Liver (tissue), 9 donors: ENCODE measurements around the gene DEAF1. TPM values are rescaled to one million over a fixed set of nuclear protein-coding genes. Genes with fewer than 3 reads are reported as not detected.

Source experiments
- DNase-seq: peaks from one replicate; pipeline ENCODE4 v3.0.0-alpha.2; 2017; ENCODE audit warnings: low spot score
- H3K27ac ChIP-seq, 2 donors: one replicate each; pipeline ENCODE4 v1.7.0; 2013; ENCODE audit warnings: inconsistent platforms in 2 of 2, low read length in 2 of 2, control low read depth in 1 of 2, low read depth in 1 of 2, mild to moderate bottlenecking in 1 of 2
- H3K27me3 ChIP-seq, 4 donors: one replicate each; pipeline versions ENCODE4 v1.6.1 to v1.7.0; 2013; ENCODE audit warnings: low read length in 3 of 4, inconsistent platforms in 1 of 4, mild to moderate bottlenecking in 1 of 4, moderate library complexity in 1 of 4; ENCODE audit not compliant: control insufficient read depth in 4 of 4, insufficient read depth in 4 of 4
- H3K36me3 ChIP-seq, 4 donors: one replicate each; pipeline versions ENCODE4 v1.6.1 to v1.7.0; 2013; ENCODE audit warnings: low read length in 3 of 4, mild to moderate bottlenecking in 3 of 4, low read depth in 1 of 4, moderate library complexity in 1 of 4; ENCODE audit not compliant: control insufficient read depth in 4 of 4, insufficient read depth in 3 of 4
- H3K4me1 ChIP-seq, 4 donors: one replicate each; pipeline versions ENCODE4 v1.6.1 to v1.7.0; 2013; ENCODE audit warnings: low read length in 3 of 4, mild to moderate bottlenecking in 3 of 4, moderate library complexity in 1 of 4; ENCODE audit not compliant: control insufficient read depth in 4 of 4, insufficient read depth in 4 of 4
- H3K4me3 ChIP-seq, 3 donors: one replicate each; pipeline versions ENCODE4 v1.6.1 to v1.7.0; 2013; ENCODE audit warnings: low read length in 3 of 3, control low read depth in 1 of 3, low read depth in 1 of 3, mild to moderate bottlenecking in 1 of 3
- H3K9ac ChIP-seq, 2 donors: one replicate each; pipeline ENCODE4 v1.7.0; 2013; ENCODE audit warnings: low read length in 2 of 2, mild to moderate bottlenecking in 2 of 2, moderate library complexity in 2 of 2, control low read depth in 1 of 2, low read depth in 1 of 2
- H3K9me3 ChIP-seq, 4 donors: one replicate each; pipeline versions ENCODE4 v1.6.1 to v1.7.0; 2013; ENCODE audit warnings: low read length in 3 of 4; ENCODE audit not compliant: control insufficient read depth in 4 of 4
- CTCF ChIP-seq: fragments of 150-350 bp; IDR thresholded peaks from 2 replicates; pipeline ENCODE4 v1.5.1; 2017; ENCODE audit warnings: improper control_type of control experiment, low read depth, low read length; ENCODE audit not compliant: missing input control
- EGR1 ChIP-seq, 2 donors: IDR thresholded peaks; 2 replicates each; pipeline ENCODE4 v1.6.1; 2016 to 2018; ENCODE audit warnings: antibody characterized with exemption in 2 of 2, low read depth in 2 of 2
- FOXA1 ChIP-seq: IDR thresholded peaks from 2 replicates; pipeline ENCODE4 v1.6.1; 2016; ENCODE audit warnings: antibody characterized with exemption
- FOXA2 ChIP-seq: IDR thresholded peaks from 2 replicates; pipeline ENCODE4 v1.6.1; 2016; ENCODE audit warnings: antibody characterized with exemption
- GABPA ChIP-seq, 2 donors: IDR thresholded peaks in 1 of 2; conservative IDR thresholded peaks in 1 of 2; 2 replicates each; pipeline ENCODE4 v1.6.1; 2016; ENCODE audit warnings: antibody characterized with exemption in 2 of 2, mild to moderate bottlenecking in 1 of 2, moderate library complexity in 1 of 2
- HNF4A ChIP-seq, 2 donors: conservative IDR thresholded peaks; 2 replicates each; pipeline ENCODE4 v1.6.1; 2016; ENCODE audit warnings: antibody characterized with exemption in 2 of 2, mild to moderate bottlenecking in 2 of 2
- HNF4G ChIP-seq: IDR thresholded peaks from 2 replicates; pipeline ENCODE4 v1.6.1; 2016; ENCODE audit warnings: antibody characterized with exemption
- JUND ChIP-seq, 2 donors: IDR thresholded peaks; 2 replicates each; pipeline ENCODE4 v1.6.1; 2016; ENCODE audit warnings: antibody characterized with exemption in 2 of 2
- MAX ChIP-seq: IDR thresholded peaks from 2 replicates; pipeline ENCODE4 v1.6.1; 2016; ENCODE audit warnings: antibody characterized with exemption
- NR2F2 ChIP-seq: IDR thresholded peaks from 2 replicates; pipeline ENCODE4 v1.6.1; 2016; ENCODE audit warnings: antibody characterized with exemption
- RAD21 ChIP-seq, 2 donors: IDR thresholded peaks; 2 replicates each; pipeline ENCODE4 v1.6.1; 2016; ENCODE audit warnings: antibody characterized with exemption in 2 of 2, mild to moderate bottlenecking in 2 of 2
- REST ChIP-seq: IDR thresholded peaks from 2 replicates; pipeline ENCODE4 v1.6.1; 2016; ENCODE audit warnings: antibody characterized with exemption, mild to moderate bottlenecking
- RXRA ChIP-seq, 2 donors: IDR thresholded peaks; 2 replicates each; pipeline ENCODE4 v1.6.1; 2017 to 2018; ENCODE audit warnings: antibody characterized with exemption in 2 of 2, mild to moderate bottlenecking in 1 of 2
- SP1 ChIP-seq: IDR thresholded peaks from 2 replicates; pipeline ENCODE4 v1.6.1; 2018; ENCODE audit warnings: antibody characterized with exemption, mild to moderate bottlenecking
- TAF1 ChIP-seq: conservative IDR thresholded peaks from 2 replicates; pipeline ENCODE4 v1.6.1; 2016; ENCODE audit warnings: antibody characterized with exemption, mild to moderate bottlenecking
- YY1 ChIP-seq: IDR thresholded peaks from 2 replicates; pipeline ENCODE4 v1.6.1; 2016; ENCODE audit warnings: antibody characterized with exemption, mild to moderate bottlenecking
- ZBTB33 ChIP-seq: IDR thresholded peaks from 2 replicates; pipeline ENCODE4 v1.6.1; 2016; ENCODE audit warnings: antibody characterized with exemption
- WGBS: extraction: QIAGEN DNeasy Blood & Tissue Kit; methylation state at CpG from one replicate; pipeline ENCODE4 v1.1.7; 2013; 5-methylcytosine and 5-hydroxymethylcytosine counted together
- polyA plus RNA-seq, 2 donors: library from polyadenylated mRNA; stranded (reverse) in 1 of 2; unstranded in 1 of 2; fragments of 200-250 nt in 1 of 2; fragments of >200 nt in 1 of 2; fragmentation: Nextera tagmentation in 1 of 2; extraction: Ambion mirVana in 1 of 2; gene quantifications; one replicate each; pipeline versions ENCODE4 v1.2.1 to v1.2.3, GENCODE V29; 2013 to 2015
- total RNA-seq, 2 donors: library from RNA; depleted of rRNA; stranded (reverse); fragments of >200 nt; gene quantifications; one replicate each; pipeline ENCODE4 v1.2.3, GENCODE V29; 2014
- TF ChIP-seq, protein P1 (sequence below): IDR thresholded peaks from 2 replicates; pipeline ENCODE4 v1.6.1; 2016; ENCODE audit warnings: antibody characterized with exemption
- donor health status: healthy.
- donor health status: healthy.
- donor health status: healthy.
- donor health status: healthy.
- donor health status: healthy.

DEAF1 gene
- total and polyA plus RNA-seq, 4 donors = 7.0 to 11.4 (median 10.1) TPM

- H3K4me1 ChIP-seq = peaks cover 3 to 27% (median 17%) of the 10 kb centered on the region in 4 donors
- TF ChIP-seq TAF1 = no peak
- no peak for TF ChIP-seq FOXA1
- TF ChIP-seq EGR1 (IDR thresholded peaks at IDR 0.05; ENCODE audit: low read depth in 2 of 2) = no peak
- peak; percentile 97 for TF ChIP-seq ZBTB33
- no peak for TF ChIP-seq MAX
- TF ChIP-seq, protein P1, sequence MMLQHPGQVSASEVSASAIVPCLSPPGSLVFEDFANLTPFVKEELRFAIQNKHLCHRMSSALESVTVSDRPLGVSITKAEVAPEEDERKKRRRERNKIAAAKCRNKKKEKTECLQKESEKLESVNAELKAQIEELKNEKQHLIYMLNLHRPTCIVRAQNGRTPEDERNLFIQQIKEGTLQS = no peak
- TF ChIP-seq GABPA (IDR thresholded peaks at IDR 0.05 in 1 of 2, conservative IDR thresholded peaks at IDR 0.05 in 1 of 2) = no peak
- TF ChIP-seq FOXA2 = no peak
- H3K36me3 ChIP-seq = peaks cover 0 to 6% (median 0%) of the 10 kb centered on the region in 4 donors
- peak overlapping the region; percentile 94 to 95 for H3K27ac ChIP-seq
- whole genome bisulfite sequencing = 2% methylated on average over 25 of the region's 25 CpGs
- H3K9me3 ChIP-seq = no peaks in the 10 kb centered on the region
- no peaks in the 10 kb centered on the region for H3K27me3 ChIP-seq
- H3K4me3 ChIP-seq = peak overlapping the region; percentile 21 to 87 (median 86)
- DNase-seq = no peak
- H3K9ac ChIP-seq = peak overlapping the region; percentile 21 to 70
Measured at GRCh38 chr11:695288-695537, 191 bp upstream of the DEAF1 start.

DNA sequence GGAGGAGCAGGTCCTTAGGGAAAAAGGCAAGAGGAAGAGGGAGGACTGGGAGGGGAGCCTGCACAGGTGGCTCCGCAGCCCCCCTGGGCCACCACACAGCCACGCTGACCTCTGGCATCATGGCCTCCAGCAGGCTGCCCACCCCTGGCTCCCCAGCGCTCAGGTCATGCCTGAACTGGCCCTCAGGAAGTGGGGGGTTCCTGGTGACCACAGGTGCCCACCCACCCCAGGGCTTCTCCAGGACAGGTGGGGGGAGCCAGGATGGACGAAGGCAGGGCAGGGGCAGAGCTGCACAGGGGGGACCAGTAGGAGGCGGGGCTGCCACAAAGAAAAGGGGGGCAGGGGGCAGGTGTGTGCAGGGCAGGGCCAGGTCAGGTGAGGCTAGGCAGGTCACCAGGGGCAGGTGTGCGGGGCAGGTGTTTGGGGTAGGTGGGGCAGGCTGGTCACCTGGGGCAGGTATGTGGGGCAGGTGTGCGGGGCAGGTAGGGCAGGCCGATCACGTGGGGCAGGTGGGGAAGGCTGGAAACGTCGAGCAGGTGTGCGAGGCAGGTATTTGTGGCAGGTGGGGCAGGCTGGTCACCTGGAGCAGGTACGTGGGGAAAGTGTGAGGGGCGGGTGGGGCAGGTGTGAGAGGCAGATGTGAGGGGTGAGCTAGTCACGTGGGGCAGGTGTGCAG lies 997 bp downstream of the DEAF1 start:
- peak overlapping the region in 1 of 3 donors; percentile 86 for H3K4me3 ChIP-seq
- no peaks in the 10 kb centered on the region for H3K27me3 ChIP-seq
- peaks cover 0 to 10% (median 4%) of the 10 kb centered on the region in 4 donors for H3K36me3 ChIP-seq
- no peak overlapping the region for H3K9ac ChIP-seq
- H3K4me1 ChIP-seq = peaks cover 3 to 27% (median 17%) of the 10 kb centered on the region in 4 donors
- no peak for TF ChIP-seq MAX
- no peak for TF ChIP-seq ZBTB33
- TF ChIP-seq, protein P1 = no peak
- TF ChIP-seq YY1 = no peak
- TF ChIP-seq SP1 = no peak
- no peak for TF ChIP-seq FOXA2
- TF ChIP-seq FOXA1 = no peak
- TF ChIP-seq RAD21 (IDR thresholded peaks at IDR 0.05) = no peak
- no peak for TF ChIP-seq HNF4A (conservative IDR thresholded peaks at IDR 0.05)
- TF ChIP-seq RXRA (IDR thresholded peaks at IDR 0.05) = no peak
- no peak for TF ChIP-seq HNF4G
- no peak for TF ChIP-seq CTCF
- no peak for TF ChIP-seq TAF1
- TF ChIP-seq JUND (IDR thresholded peaks at IDR 0.05) = no peak
- TF ChIP-seq GABPA (IDR thresholded peaks at IDR 0.05 in 1 of 2, conservative IDR thresholded peaks at IDR 0.05 in 1 of 2) = no peak
- TF ChIP-seq EGR1 (IDR thresholded peaks at IDR 0.05; ENCODE audit: low read depth in 2 of 2) = no peak
- no peak for TF ChIP-seq REST
- no peak for TF ChIP-seq NR2F2
- DNase-seq = no peak
- WGBS = 76% methylated on average over 15 of the region's 15 CpGs
- H3K9me3 ChIP-seq = no peaks in the 10 kb centered on the region
- H3K27ac ChIP-seq = no peak overlapping the region
